Omental fat pad (tissue), 4 donors: ENCODE measurements around the gene GAN. TPM values are rescaled to one million over a fixed set of nuclear protein-coding genes. Genes with fewer than 3 reads are reported as not detected.
A peak's percentile ranks its signal among the peaks of the same experiment; 100 is the strongest.

Experiments used
- ATAC-seq: fragments of 150-250 bp; one replicate; pipeline ENCODE4 v1.9.1; 2016; ENCODE audit warnings: mild to moderate bottlenecking, moderate library complexity; ENCODE audit not compliant: low FRiP score
- DNase-seq: peaks from one replicate; pipeline ENCODE4 v3.0.0-alpha.2; 2019; ENCODE audit warnings: low spot score
- total RNA-seq, 4 donors: library from RNA; depleted of rRNA; stranded (reverse); fragments of >200 nt; gene quantifications; one replicate each; pipeline ENCODE4 v1.1.0, GENCODE V29; 2016
- TF ChIP-seq, protein P1 (sequence below), 3 donors: fragments of 450-650 bp; IDR thresholded peaks; one replicate each; pipeline ENCODE4 v1.5.1; 2016 to 2017; ENCODE audit warnings: antibody characterized with exemption in 3 of 3, mild to moderate bottlenecking in 3 of 3, moderate library complexity in 2 of 3

Gene GAN
- total RNA-seq, 4 donors from 2014 or later = 9.6 to 13.9 (median 10.9) TPM

DNA sequence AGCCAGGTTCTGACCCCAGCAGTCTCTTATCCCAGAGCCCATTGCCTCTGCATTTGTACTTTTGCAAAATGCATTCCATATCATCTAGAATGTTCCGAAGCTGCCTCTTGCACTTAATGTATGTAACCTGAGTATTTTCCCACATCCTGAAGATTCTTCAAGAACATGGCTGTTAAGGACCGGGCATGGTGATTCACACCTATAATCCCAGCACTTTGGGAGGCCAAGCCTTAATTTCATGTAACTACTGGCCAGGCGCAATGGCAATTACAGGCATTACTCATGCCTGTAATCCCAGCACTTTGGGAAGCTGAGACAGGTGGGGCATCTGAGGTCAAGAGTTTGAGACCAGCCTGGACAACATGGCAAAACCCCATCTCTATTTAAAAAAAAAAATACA lies 31.7 kb upstream of the GAN start:
- ATAC-seq (no peak), DNase-seq (no peak)
- TF ChIP-seq, protein P1, sequence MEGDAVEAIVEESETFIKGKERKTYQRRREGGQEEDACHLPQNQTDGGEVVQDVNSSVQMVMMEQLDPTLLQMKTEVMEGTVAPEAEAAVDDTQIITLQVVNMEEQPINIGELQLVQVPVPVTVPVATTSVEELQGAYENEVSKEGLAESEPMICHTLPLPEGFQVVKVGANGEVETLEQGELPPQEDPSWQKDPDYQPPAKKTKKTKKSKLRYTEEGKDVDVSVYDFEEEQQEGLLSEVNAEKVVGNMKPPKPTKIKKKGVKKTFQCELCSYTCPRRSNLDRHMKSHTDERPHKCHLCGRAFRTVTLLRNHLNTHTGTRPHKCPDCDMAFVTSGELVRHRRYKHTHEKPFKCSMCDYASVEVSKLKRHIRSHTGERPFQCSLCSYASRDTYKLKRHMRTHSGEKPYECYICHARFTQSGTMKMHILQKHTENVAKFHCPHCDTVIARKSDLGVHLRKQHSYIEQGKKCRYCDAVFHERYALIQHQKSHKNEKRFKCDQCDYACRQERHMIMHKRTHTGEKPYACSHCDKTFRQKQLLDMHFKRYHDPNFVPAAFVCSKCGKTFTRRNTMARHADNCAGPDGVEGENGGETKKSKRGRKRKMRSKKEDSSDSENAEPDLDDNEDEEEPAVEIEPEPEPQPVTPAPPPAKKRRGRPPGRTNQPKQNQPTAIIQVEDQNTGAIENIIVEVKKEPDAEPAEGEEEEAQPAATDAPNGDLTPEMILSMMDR (IDR thresholded peaks at IDR 0.05) = no peak

- DNase-seq = no peak
- no peak for ATAC-seq
- TF ChIP-seq, protein P1 (IDR thresholded peaks at IDR 0.05) = no peak
Observed at GRCh38 chr16:81284995-81285600, 29.7 kb upstream of the GAN start.

DNA sequence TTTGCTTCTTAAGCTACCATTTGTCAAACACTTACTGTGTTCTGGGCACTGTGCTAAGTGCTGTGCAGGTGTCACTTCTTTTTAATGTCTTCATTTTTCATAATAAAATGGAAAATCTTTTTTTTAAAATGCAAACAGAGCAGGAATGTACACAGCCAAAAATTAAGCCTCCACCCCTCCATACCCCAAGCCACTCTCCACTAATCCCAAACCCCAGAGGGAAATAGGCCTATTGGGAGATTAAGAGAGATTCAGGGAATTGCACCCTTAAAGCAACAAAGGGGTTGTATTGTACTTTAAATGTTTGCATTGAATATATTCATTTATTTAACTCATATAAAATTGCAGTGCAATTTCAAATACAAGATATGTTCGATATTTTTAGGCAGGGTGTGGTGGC lies 28.6 kb upstream of the GAN start:
- DNase-seq (no peak), ATAC-seq (no peak)
- TF ChIP-seq, protein P1 (IDR thresholded peaks at IDR 0.05) = no peak

GRCh38 chr16:81291117-81291516 lies 23.6 kb upstream of the GAN start:
- no peak for ATAC-seq

DNA sequence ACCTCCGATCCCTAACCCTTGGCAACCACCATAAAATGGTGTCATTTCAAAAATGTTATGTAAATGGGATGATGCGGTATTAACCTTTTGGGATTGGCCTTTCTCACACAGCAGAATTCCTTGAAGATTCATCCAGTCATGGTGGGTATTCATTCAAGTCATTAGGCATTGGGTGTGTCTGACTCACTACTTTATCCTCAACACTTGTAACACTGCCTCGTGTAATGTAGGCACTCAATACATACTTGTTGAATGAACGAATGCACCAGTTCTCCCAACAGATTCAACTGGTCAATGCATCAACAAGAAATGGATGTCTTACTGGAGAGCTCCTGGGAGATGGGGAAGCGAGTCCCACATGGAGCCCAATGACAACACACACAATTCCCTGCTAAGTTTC lies 21.8 kb upstream of the GAN start:
- TF ChIP-seq, protein P1 (IDR thresholded peaks at IDR 0.05) = no peak
- no peak for ATAC-seq
- DNase-seq = no peak

More at GRCh38 chr16:81291117-81291516, 23.6 kb upstream of the GAN start:
- TF ChIP-seq, protein P1 (IDR thresholded peaks at IDR 0.05) = no peak
- DNase-seq = no peak

DNA sequence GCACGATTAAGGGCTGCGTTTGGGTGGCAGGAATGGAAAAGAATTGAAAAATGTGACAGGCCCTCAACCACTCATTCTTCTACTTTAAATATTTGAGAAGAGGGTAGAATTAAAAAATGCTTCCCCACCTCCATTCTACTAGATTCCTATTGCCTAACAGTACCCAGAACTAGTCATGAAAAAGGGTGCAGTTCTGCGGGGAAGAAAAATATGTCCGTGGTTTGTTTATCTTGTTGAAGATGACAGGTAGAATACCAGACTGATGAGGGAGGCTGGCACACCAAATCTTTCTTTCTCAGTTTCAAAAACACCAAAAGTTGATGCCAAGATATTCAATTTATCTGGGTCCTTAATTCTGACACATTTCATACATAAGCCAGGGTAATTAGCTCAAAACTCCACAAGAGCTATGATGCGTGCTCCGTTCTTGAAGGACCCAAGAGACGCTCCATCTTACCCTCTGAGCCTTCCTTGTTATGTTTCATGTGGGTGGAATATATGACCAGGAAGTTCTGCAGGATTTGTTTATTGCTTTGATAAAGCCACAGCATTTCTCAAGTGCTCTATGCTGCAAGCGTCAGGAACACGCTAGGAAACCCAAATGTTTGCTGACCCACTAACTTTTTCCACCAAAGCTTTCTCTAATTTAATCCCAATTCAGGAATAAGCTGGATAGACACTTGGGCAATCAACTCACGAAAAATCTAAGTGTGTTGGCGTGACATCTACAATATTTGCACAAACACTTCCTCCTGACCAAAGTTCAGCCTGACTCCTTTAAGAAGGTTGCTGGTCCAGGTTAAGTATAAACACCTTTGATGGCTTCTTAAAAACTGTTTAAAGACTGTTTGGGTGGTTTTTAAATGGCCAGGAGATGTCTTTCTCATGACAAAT lies 20.6 kb upstream of the GAN start:
- no peak for DNase-seq
- TF ChIP-seq, protein P1 (IDR thresholded peaks at IDR 0.05) = no peak
- ATAC-seq = peak; percentile 94
